Measurements from ENCODE around the gene MADD.
"Not testable (repeated sequence)": the region's sequence is repeated elsewhere in the genome, so short reads cannot be mapped to it uniquely, and the experiment has no call there.

Gene MADD

GRCh38 chr11:47326198-47326597, 56.3 kb downstream of the MADD start:
- no peak for DNase-seq

- DNase-seq, result no peak
These were observed 57.1 kb downstream of the MADD start for GRCh38 chr11:47327025-47327424.

DNA sequence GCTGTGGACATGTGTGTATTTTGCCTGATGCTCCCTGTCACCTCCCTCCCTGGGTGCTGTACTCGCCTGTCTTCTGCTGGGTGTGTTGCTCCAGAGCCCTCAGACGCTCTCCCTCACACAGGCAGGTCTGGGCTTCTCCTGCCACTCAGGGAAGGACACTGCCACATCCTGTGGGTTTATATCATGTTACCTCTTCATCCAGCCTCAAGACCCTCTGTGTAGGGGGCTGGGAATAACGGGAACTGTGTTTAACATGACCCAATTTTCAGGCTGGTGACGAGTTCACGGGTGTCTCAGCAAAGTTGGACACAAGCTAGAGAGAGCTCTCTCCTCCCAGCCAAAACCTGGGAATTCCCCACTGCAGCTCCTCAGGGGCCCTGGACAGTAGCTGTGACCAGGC, 58.0 kb downstream of the MADD start:
- DNase-seq, result no peak

DNA sequence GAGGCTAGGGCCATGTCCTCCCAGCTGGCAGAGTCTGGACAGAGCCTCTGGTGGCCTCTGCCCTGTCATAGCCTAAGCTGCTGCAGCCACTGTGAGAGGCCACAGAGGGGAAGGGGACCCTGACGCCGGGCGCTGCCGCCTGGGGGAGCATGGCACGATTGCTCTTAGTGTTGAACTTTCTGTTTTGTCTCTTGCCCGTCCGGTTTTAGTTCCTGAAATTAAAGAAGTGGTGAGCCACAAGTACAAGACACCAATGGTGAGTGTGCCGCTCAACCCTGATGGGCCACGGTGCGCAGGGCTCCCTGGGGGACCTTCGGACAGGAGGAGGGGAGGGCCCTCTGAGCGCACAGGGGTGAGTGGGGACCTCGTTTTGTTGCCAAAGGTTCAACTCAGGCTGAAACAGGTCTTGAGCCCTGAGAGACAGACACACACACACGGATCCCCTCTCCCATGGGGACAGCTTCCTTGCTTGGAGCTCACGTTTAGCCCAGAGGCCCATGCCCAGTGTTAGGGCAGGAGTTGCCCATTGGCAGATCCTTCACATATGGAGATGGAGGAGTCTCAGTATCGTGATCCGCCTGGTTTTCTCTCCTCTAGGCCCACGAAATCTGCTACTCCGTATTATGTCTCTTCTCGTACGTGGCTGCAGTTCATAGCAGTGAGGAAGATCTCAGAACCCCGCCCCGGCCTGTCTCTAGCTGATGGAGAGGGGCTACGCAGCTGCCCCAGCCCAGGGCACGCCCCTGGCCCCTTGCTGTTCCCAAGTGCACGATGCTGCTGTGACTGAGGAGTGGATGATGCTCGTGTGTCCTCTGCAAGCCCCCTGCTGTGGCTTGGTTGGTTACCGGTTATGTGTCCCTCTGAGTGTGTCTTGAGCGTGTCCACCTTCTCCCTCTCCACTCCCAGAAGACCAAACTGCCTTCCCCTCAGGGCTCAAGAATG, 58.8 kb downstream of the MADD start:
- no peak for DNase-seq

DNA sequence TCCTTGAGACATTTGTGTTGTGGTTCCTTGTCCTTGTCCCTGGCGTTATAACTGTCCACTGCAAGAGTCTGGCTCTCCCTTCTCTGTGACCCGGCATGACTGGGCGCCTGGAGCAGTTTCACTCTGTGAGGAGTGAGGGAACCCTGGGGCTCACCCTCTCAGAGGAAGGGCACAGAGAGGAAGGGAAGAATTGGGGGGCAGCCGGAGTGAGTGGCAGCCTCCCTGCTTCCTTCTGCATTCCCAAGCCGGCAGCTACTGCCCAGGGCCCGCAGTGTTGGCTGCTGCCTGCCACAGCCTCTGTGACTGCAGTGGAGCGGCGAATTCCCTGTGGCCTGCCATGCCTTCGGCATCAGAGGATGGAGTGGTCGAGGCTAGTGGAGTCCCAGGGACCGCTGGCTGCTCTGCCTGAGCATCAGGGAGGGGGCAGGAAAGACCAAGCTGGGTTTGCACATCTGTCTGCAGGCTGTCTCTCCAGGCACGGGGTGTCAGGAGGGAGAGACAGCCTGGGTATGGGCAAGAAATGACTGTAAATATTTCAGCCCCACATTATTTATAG, 59.6 kb downstream of the MADD start:
- no peak for DNase-seq

DNA sequence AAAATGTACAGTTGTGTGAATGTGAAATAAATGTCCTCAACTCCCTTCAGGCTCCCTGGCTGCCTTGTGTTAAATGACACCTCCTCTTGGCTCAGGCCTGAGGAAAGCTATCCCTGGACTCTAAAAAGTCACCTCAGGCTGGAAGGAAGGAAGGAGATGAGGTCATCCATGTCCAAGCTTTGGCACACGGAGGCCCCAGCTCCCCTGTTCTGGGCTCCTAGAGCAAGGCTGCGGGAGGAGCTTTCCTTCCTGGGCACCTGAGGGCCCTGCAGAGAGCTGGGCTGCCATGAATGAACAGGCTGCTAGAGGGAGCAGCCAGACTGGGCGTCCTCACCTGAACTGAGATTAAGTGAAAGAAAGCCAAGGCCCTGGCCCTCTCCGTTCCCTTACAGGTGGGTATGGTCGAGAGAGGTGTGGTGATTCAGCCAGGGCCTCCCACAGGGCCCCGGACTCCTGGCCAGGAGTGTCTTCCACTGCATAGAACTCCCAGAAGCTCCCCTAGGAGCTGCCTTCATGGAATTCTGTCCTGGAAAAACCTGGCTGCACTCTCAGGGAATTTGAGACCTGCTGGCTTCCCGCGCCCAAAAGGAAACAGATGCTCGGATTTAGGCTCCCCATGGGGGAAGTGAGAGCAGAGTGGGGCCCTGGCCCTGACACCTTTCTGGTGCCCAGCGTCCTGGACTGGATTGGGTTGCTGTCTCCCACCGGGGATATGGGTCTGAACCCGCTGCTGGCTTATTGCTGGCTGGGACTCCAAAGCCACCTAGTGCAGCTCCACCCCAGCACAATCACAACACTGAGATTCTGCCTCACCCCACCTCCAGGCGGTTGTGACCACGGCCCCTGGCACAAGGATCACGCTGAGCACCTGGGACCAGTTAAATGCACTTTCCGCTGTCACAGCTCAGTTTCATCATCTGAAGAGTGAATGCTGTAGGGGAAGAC, 60.3 kb downstream of the MADD start:
- DNase-seq, result no peak

- DNase-seq, result no peak
These were observed 61.7 kb downstream of the MADD start for GRCh38 chr11:47331454-47332302.

- no peak for DNase-seq
These were observed 62.4 kb downstream of the MADD start for GRCh38 chr11:47332303-47332711.

- DNase-seq, result no peak
These were observed 63.0 kb downstream of the MADD start for GRCh38 chr11:47332791-47333525.

- DNase-seq, result no peak
These were observed 63.6 kb downstream of the MADD start for GRCh38 chr11:47333526-47333845.

DNA sequence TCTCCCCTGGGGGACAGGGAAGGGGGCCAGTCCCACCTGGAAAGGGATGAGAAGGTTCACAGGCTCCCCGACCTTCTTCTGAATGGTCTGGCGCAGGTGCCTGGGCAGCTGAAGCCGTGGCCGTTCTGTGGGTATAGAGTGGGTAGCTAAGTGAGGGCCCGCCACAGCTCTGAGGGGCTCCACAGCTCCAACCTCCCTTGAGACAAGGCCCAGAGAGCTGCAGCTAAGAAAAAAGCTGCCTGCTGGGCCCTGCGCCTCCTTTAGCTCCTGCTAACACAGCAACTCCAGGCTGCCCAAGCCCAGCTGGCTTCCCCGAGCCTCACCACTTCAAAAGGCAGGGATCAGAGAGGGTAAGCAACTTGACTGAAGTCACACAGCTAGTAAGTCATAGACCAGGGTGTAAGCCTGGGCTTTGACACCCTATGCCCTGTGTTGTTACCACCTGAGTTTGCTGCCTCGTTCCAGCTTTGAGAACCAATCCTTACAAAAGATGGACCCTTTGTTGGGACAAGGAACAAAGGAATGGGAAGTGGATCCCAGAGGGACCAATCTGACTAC, 64.0 kb downstream of the MADD start:
- DNase-seq, result no peak

DNA sequence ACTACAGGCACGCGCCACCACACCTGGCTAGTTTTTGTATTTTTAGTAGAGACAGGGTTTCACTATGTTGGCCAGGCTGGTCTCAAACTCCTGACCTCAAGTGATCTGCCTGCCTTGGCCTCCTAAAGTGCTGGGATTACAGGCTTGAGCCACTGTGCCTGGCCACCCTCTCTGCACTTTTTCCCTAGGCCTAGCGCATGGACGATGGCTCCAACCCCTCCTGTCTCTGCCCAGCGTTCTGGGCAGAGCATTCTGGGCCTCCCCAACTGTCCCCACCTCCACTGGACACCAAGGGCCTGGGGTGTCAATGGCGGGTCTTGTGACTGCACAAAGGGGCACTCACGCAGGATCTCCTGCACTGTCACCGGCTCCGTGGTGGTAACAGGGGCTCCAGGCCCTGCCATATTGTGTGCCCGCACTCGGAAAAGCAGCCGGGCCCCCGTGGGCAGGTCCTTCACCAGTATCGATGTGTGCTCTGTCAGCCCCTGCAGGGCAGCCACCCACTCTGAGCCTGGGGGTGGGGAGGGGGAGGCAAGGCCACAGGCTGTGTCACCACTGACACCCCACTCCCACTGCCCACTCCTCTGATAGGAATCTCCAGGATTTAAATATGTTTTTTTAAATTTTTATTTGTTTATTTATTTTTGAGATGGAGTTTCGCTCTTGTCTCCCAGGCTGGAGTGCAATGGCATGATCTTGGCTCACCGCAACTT, 64.9 kb downstream of the MADD start:
- not testable (repeated sequence) for DNase-seq

- no peak for DNase-seq
These were observed 65.8 kb downstream of the MADD start for GRCh38 chr11:47335733-47336132.

- no peak for DNase-seq
These were observed 66.7 kb downstream of the MADD start for GRCh38 chr11:47336595-47336994.

DNA sequence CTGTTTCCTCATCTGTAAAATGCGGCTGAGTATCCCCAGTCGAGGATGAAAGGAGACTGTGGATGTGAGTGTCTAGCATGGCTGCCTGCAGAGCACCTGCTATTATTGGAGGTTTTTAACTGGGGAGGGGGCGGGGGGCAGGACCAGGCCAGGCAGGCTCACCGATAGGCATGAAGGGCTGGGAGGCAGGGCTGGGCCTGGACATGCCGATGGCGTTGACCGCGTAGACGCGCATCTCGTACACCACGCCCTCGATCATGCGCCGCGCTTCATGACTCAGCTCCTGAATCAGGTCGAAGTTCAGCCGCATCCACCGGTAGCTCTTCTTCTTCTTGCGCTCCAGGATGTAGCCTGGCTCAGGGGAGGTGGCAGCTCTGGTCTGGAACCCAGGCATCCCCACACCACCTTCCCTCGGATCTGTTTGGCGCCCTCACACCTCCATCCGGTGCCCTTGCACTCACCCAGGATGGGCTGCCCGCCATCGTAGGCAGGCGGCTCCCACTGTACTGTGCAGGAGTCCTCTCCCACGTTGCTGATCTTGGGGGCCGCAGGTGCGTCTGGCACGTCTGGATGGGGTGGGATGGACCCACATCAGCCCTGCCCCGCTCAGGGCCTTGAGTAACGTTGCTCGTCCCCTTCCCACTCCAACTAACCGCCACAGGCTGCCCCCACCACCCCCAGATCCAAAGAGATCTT, 67.4 kb downstream of the MADD start:
- no peak for DNase-seq

- no peak for DNase-seq
These were observed 68.7 kb downstream of the MADD start for GRCh38 chr11:47338396-47339241.

- no peak for DNase-seq
These were observed 70.1 kb downstream of the MADD start for GRCh38 chr11:47340010-47340409.

- DNase-seq, result no peak
These were observed 71.2 kb downstream of the MADD start for GRCh38 chr11:47340980-47341775.
